Measurements from ENCODE around the gene GNL1.

Gene GNL1

GRCh38 chr6:30515944-30516753 lies 40.1 kb downstream of the GNL1 start:
- FAIRE-seq (no peak), DNase-seq (ENCODE audit: insufficient read length, low spot score) (no peak)
- no peak for TF ChIP-seq CTCF (IDR thresholded peaks at IDR 0.05; ENCODE audit: insufficient read depth, missing control alignments)

- FAIRE-seq (no peak), DNase-seq (ENCODE audit: insufficient read length, low spot score) (no peak)
- no peak for TF ChIP-seq CTCF (IDR thresholded peaks at IDR 0.05; ENCODE audit: insufficient read depth, missing control alignments)
These were observed 41.2 kb downstream of the GNL1 start for GRCh38 chr6:30515106-30515505.

GRCh38 chr6:30513451-30513850 lies 42.8 kb downstream of the GNL1 start:
- no peak for FAIRE-seq
- TF ChIP-seq CTCF (IDR thresholded peaks at IDR 0.05; ENCODE audit: insufficient read depth, missing control alignments), result no peak
- no peak for DNase-seq (ENCODE audit: insufficient read length, low spot score)

GRCh38 chr6:30511169-30511546 lies 45.1 kb downstream of the GNL1 start:
- no peak for DNase-seq (ENCODE audit: insufficient read length, low spot score)
- no peak for TF ChIP-seq CTCF (IDR thresholded peaks at IDR 0.05; ENCODE audit: insufficient read depth, missing control alignments)
- FAIRE-seq, result no peak

- TF ChIP-seq CTCF (IDR thresholded peaks at IDR 0.05; ENCODE audit: insufficient read depth, missing control alignments), result no peak
- no peak for DNase-seq (ENCODE audit: insufficient read length, low spot score)
- no peak for FAIRE-seq
These were observed 45.7 kb downstream of the GNL1 start for GRCh38 chr6:30510419-30511168.

- TF ChIP-seq CTCF (IDR thresholded peaks at IDR 0.05; ENCODE audit: insufficient read depth, missing control alignments), result no peak
- no peak for FAIRE-seq
- DNase-seq (ENCODE audit: insufficient read length, low spot score), result no peak
These were observed 47.2 kb downstream of the GNL1 start for GRCh38 chr6:30508890-30509736.
